ENCODE measurements around the gene YDJC. TPM values are rescaled to one million over a fixed set of nuclear protein-coding genes. Genes with fewer than 3 reads are reported as not detected.
A peak's percentile ranks its signal among the peaks of the same experiment; 100 is the strongest.

The YDJC gene
- total RNA-seq, 1 donor from 2014 or later: 34.0 TPM

DNA sequence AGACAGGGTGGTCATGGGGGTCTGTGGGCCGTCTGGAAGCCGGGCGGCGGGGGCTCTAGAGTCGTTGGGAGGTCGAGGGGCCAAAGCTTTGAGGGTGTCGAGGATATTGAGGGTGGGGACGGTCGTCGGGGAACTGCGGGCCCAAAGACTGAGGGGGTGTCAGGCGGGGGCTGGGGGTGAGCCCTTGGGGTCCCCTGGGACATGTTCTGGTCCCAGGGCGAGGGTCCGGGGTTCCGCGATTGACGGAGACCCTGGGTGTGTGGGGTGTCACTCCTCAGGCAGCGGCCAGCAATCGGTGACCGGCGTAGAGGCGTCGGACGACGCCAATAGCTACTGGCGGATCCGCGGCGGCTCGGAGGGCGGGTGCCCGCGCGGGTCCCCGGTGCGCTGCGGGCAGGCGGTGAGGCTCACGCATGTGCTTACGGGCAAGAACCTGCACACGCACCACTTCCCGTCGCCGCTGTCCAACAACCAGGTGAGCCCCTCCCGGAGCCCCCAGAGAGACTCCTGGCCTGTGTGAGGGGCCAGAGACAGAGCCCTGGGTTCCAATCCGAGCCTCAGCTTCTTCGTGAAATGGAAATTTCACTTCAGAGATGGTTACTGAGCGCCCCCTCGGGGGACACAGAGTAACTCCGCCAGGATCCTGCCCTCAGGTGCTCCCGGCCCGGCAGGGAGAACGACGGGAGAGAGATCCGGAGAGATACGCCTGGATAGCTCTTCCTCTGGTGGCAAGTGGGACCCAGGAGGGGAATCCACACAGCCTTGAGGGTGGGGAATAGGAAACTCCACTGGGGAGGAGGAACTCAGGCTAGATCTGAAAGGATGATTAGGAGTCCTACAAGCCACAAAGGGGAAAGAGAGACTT is 13.0 kb upstream of the YDJC start:
- no peaks in the 10 kb centered on the region for H3K9me3 ChIP-seq (ENCODE audit: insufficient read depth, low read depth, low read length)
- no peak for FAIRE-seq
- H4K20me1 ChIP-seq (ENCODE audit: insufficient read depth, low read length): peaks cover 29% of the 10 kb centered on the region
- H3K4me1 ChIP-seq (ENCODE audit: insufficient read depth, low read length): peaks cover 19% of the 10 kb centered on the region
- H2AFZ ChIP-seq (ENCODE audit: low read depth, low read length): peak overlapping the region; percentile 81
- peak overlapping the region; percentile 97 for H3K4me2 ChIP-seq (ENCODE audit: low read length)
- H3K4me3 Mint-ChIP-seq (ENCODE audit: unreplicated experiment): peak overlapping the region; percentile 89
- no peak for DNase-seq (ENCODE audit: low read depth)
- H3K27ac Mint-ChIP-seq (ENCODE audit: unreplicated experiment): peak overlapping the region; percentile 12
- peaks cover 3% of the 10 kb centered on the region for H3K4me1 Mint-ChIP-seq (ENCODE audit: low read depth, unreplicated experiment)
- peak overlapping the region; percentile 88 for H3K9ac ChIP-seq (ENCODE audit: low read length)
- H3K36me3 ChIP-seq (ENCODE audit: insufficient read depth, low read length): no peaks in the 10 kb centered on the region
- peak overlapping the region; percentile 68 for H3K27ac ChIP-seq (ENCODE audit: low read depth, low read length)
- H3K27me3 ChIP-seq (ENCODE audit: insufficient read depth, low read length): no peaks in the 10 kb centered on the region
- H3K79me2 ChIP-seq (ENCODE audit: insufficient read depth, low read length): peaks cover 15% of the 10 kb centered on the region
- H3K27me3 Mint-ChIP-seq (ENCODE audit: low read depth, unreplicated experiment): no peaks in the 10 kb centered on the region
- H3K36me3 Mint-ChIP-seq (ENCODE audit: low read depth, unreplicated experiment): peaks cover 10% of the 10 kb centered on the region
- peak overlapping the region; percentile 77 for H3K4me3 ChIP-seq (ENCODE audit: insufficient read depth, low read depth, low read length)
- TF ChIP-seq, protein P1, sequence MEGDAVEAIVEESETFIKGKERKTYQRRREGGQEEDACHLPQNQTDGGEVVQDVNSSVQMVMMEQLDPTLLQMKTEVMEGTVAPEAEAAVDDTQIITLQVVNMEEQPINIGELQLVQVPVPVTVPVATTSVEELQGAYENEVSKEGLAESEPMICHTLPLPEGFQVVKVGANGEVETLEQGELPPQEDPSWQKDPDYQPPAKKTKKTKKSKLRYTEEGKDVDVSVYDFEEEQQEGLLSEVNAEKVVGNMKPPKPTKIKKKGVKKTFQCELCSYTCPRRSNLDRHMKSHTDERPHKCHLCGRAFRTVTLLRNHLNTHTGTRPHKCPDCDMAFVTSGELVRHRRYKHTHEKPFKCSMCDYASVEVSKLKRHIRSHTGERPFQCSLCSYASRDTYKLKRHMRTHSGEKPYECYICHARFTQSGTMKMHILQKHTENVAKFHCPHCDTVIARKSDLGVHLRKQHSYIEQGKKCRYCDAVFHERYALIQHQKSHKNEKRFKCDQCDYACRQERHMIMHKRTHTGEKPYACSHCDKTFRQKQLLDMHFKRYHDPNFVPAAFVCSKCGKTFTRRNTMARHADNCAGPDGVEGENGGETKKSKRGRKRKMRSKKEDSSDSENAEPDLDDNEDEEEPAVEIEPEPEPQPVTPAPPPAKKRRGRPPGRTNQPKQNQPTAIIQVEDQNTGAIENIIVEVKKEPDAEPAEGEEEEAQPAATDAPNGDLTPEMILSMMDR (IDR thresholded peaks at IDR 0.05; ENCODE audit: insufficient read depth, low read depth, low read length): peak; percentile 42
- TF ChIP-seq EZH2 (IDR thresholded peaks at IDR 0.05; ENCODE audit: insufficient read depth, low read length): no peak
- no peaks in the 10 kb centered on the region for H3K9me3 Mint-ChIP-seq (ENCODE audit: unreplicated experiment)

DNA sequence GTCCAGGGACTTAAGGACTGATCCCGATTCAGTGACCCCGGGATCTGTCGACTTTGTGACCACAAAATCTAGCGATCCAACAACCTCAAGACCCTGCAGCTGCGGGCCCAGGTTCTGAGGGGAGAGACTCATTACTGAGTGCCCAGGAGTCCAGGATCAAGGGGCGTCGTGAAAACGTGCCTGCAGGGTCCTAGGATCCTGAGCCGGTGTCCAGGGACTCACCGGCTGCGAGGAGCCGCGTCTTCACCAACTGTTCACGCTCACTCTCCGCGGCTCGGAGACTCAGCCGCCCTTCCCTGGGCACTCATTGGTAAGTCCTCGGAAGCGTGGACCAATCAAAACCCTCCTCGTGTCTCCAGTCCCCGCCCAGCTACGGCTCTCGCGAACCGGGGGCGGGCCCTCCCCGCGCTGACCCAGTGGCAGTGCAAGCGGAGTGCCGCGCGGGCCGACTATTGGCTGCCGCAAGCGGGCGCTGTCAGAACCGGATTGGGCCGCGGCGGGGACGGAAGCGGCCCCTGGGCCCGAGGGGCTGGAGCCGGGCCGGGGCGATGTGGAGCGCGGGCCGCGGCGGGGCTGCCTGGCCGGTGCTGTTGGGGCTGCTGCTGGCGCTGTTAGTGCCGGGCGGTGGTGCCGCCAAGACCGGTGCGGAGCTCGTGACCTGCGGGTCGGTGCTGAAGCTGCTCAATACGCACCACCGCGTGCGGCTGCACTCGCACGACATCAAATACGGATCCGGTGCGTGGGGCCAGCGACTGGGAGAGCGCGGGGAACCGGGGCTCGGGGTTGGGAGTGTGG is 12.2 kb upstream of the YDJC start, which contains the start of gene SDF2L1:
TSS of gene SDF2L1 (plus strand) at position 514 of the 795 bp plus-strand sequence. CDS start at position 549, 35 bp downstream.
- Histone ChIP-seq H3K4me1 (ENCODE audit: insufficient read depth, low read length) (peaks cover 19% of the 10 kb centered on the region), H3K4me3 (ENCODE audit: insufficient read depth, low read depth, low read length) (peak within 1 kb of the TSS; percentile 77), H3K9ac (ENCODE audit: low read length) (peak within 1 kb of the TSS; percentile 88), H4K20me1 (ENCODE audit: insufficient read depth, low read length) (peaks cover 25% of the 10 kb centered on the region), H3K79me2 (ENCODE audit: insufficient read depth, low read length) (peaks cover 15% of the 10 kb centered on the region), H2AFZ (ENCODE audit: low read depth, low read length) (peak within 1 kb of the TSS; percentile 94), H3K27ac (ENCODE audit: low read depth, low read length) (peak within 1 kb of the TSS; percentile 68), H3K36me3 (ENCODE audit: insufficient read depth, low read length) (no peaks in the 10 kb centered on the region), H3K27me3 (ENCODE audit: insufficient read depth, low read length) (no peaks in the 10 kb centered on the region), H3K9me3 (ENCODE audit: insufficient read depth, low read depth, low read length) (no peaks in the 10 kb centered on the region), H3K4me2 (ENCODE audit: low read length) (peak within 1 kb of the TSS; percentile 97)
- Mint-ChIP-seq H3K9me3 (ENCODE audit: unreplicated experiment) (no peaks in the 10 kb centered on the region), H3K4me3 (ENCODE audit: unreplicated experiment) (peak within 1 kb of the TSS; percentile 89), H3K36me3 (ENCODE audit: low read depth, unreplicated experiment) (peaks cover 10% of the 10 kb centered on the region), H3K27ac (ENCODE audit: unreplicated experiment) (peak within 1 kb of the TSS; percentile 48), H3K27me3 (ENCODE audit: low read depth, unreplicated experiment) (no peaks in the 10 kb centered on the region), H3K4me1 (ENCODE audit: low read depth, unreplicated experiment) (peaks cover 3% of the 10 kb centered on the region)
- TF ChIP-seq, protein P1 (IDR thresholded peaks at IDR 0.05; ENCODE audit: insufficient read depth, low read depth, low read length): no peak
- TF ChIP-seq EZH2 (IDR thresholded peaks at IDR 0.05; ENCODE audit: insufficient read depth, low read length): no peak
- no peak for FAIRE-seq
- peak; percentile 96 for DNase-seq (ENCODE audit: low read depth)
